WTC11 (cell line): ENCODE data around the gene CRACDL.

Experiments used
- CREB1 ChIP-seq: sonication (generic); formaldehyde crosslinking; IDR thresholded peaks from 2 replicates; pipeline ENCODE4 v1.8.0; 2023; ENCODE audit warnings: mild to moderate bottlenecking, missing genetic modification reagents
- CTCF ChIP-seq: fragments of 200-600 bp; IDR thresholded peaks from 2 replicates; pipeline ENCODE4 v1.8.0; 2022; ENCODE audit warnings: antibody characterized with exemption
- ETV6 ChIP-seq: sonication (generic); formaldehyde crosslinking; IDR thresholded peaks from 2 replicates; pipeline ENCODE4 v1.8.1; 2022; ENCODE audit warnings: mild to moderate bottlenecking, missing genetic modification reagents
- FOXK1 ChIP-seq: sonication (generic); formaldehyde crosslinking; IDR thresholded peaks from 2 replicates; pipeline ENCODE4 v1.8.0; 2022; ENCODE audit warnings: mild to moderate bottlenecking, moderate library complexity, missing genetic modification reagents
- MAX ChIP-seq: sonication (generic); formaldehyde crosslinking; IDR thresholded peaks from 2 replicates; pipeline ENCODE4 v1.8.0; 2022; ENCODE audit warnings: mild to moderate bottlenecking, missing genetic modification reagents
- NFYB ChIP-seq: sonication (generic); formaldehyde crosslinking; conservative IDR thresholded peaks from 2 replicates; pipeline ENCODE4 v1.8.0; 2022; ENCODE audit warnings: low read depth, missing genetic modification reagents
- TF ChIP-seq, protein P1 (sequence below): sonication (generic); formaldehyde crosslinking; conservative IDR thresholded peaks from 2 replicates; pipeline ENCODE4 v1.8.1; 2022; ENCODE audit warnings: mild to moderate bottlenecking, missing genetic modification reagents
- TF ChIP-seq, protein P2 (sequence below): sonication (generic); formaldehyde crosslinking; IDR thresholded peaks from 2 replicates; pipeline ENCODE4 v1.8.1; 2023; ENCODE audit warnings: mild to moderate bottlenecking, missing genetic modification reagents, borderline replicate concordance
- TF ChIP-seq, protein P3 (sequence below): sonication (generic); formaldehyde crosslinking; IDR thresholded peaks from 2 replicates; pipeline ENCODE4 v1.8.0; 2022; ENCODE audit warnings: mild to moderate bottlenecking, missing genetic modification reagents

- TF ChIP-seq NFYB (CRISPR knock-in tag) (no peak), CTCF (no peak), MAX (no peak), ETV6 (no peak), FOXK1 (no peak), CREB1 (CRISPR knock-in tag) (no peak)
- TF ChIP-seq, protein P1, sequence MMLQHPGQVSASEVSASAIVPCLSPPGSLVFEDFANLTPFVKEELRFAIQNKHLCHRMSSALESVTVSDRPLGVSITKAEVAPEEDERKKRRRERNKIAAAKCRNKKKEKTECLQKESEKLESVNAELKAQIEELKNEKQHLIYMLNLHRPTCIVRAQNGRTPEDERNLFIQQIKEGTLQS (CRISPR knock-in tag), result no peak
- TF ChIP-seq, protein P2, sequence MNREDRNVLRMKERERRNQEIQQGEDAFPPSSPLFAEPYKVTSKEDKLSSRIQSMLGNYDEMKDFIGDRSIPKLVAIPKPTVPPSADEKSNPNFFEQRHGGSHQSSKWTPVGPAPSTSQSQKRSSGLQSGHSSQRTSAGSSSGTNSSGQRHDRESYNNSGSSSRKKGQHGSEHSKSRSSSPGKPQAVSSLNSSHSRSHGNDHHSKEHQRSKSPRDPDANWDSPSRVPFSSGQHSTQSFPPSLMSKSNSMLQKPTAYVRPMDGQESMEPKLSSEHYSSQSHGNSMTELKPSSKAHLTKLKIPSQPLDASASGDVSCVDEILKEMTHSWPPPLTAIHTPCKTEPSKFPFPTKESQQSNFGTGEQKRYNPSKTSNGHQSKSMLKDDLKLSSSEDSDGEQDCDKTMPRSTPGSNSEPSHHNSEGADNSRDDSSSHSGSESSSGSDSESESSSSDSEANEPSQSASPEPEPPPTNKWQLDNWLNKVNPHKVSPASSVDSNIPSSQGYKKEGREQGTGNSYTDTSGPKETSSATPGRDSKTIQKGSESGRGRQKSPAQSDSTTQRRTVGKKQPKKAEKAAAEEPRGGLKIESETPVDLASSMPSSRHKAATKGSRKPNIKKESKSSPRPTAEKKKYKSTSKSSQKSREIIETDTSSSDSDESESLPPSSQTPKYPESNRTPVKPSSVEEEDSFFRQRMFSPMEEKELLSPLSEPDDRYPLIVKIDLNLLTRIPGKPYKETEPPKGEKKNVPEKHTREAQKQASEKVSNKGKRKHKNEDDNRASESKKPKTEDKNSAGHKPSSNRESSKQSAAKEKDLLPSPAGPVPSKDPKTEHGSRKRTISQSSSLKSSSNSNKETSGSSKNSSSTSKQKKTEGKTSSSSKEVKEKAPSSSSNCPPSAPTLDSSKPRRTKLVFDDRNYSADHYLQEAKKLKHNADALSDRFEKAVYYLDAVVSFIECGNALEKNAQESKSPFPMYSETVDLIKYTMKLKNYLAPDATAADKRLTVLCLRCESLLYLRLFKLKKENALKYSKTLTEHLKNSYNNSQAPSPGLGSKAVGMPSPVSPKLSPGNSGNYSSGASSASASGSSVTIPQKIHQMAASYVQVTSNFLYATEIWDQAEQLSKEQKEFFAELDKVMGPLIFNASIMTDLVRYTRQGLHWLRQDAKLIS (CRISPR knock-in tag), result no peak
- TF ChIP-seq, protein P3, sequence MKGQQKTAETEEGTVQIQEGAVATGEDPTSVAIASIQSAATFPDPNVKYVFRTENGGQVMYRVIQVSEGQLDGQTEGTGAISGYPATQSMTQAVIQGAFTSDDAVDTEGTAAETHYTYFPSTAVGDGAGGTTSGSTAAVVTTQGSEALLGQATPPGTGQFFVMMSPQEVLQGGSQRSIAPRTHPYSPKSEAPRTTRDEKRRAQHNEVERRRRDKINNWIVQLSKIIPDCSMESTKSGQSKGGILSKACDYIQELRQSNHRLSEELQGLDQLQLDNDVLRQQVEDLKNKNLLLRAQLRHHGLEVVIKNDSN (CRISPR knock-in tag), result no peak
These were observed 68.3 kb downstream of the CRACDL start for GRCh38 chr2:98867539-98868309.
